Measurements from ENCODE around the gene SPEM1. TPM values are rescaled to one million over a fixed set of nuclear protein-coding genes. Genes with fewer than 3 reads are reported as not detected.

SPEM1 gene
- total RNA-seq, 1 experiment from 2014 or later, result 1.1 TPM

DNA sequence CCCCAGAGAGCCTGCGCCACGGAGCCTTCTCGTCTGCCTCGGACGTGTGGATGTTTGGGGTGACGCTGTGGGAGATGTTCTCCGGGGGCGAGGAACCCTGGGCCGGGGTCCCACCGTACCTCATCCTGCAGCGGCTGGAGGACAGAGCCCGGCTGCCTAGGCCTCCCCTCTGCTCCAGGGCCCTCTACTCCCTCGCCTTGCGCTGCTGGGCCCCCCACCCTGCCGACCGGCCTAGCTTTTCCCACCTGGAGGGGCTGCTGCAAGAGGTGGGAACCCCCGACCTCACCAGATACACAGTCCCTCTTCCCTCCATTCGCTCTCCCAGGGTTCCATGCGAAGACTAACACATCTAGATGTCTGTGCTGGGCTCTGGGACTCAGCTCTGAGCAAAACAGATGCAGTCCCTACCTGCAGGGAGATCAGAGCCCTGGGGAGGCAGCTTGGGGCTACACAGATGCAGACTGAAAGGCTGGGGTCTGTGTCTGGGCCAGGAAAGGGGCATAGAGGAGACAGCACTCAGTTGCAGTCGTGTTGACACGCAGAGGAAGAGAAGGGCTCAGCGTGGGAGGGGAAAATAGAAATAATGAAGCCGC is 35.5 kb upstream of the SPEM1 start:
- H3K9me2 ChIP-seq (ENCODE audit: insufficient read depth), result no peaks in the 10 kb centered on the region
- no peaks in the 10 kb centered on the region for H4K20me1 ChIP-seq (ENCODE audit: insufficient read depth)
- H3K79me2 ChIP-seq (ENCODE audit: low read depth), result 0 out of 2 replicates have a peak, but pooled peaks cover 4% of the 10 kb centered on the region
- no peaks in the 10 kb centered on the region for H3K36me3 ChIP-seq (ENCODE audit: low read depth)
- H3F3A ChIP-seq (ENCODE audit: insufficient read depth, low read depth), result no peaks in the 10 kb centered on the region
- no peak overlapping the region for H2AFZ ChIP-seq
- H3K4me3 ChIP-seq, result no peak overlapping the region
- H3K4me2 ChIP-seq, result no peak overlapping the region
- TF ChIP-seq EZH2 (IDR thresholded peaks at IDR 0.05; ENCODE audit: low read depth), result no peak
- TF ChIP-seq, protein P1, sequence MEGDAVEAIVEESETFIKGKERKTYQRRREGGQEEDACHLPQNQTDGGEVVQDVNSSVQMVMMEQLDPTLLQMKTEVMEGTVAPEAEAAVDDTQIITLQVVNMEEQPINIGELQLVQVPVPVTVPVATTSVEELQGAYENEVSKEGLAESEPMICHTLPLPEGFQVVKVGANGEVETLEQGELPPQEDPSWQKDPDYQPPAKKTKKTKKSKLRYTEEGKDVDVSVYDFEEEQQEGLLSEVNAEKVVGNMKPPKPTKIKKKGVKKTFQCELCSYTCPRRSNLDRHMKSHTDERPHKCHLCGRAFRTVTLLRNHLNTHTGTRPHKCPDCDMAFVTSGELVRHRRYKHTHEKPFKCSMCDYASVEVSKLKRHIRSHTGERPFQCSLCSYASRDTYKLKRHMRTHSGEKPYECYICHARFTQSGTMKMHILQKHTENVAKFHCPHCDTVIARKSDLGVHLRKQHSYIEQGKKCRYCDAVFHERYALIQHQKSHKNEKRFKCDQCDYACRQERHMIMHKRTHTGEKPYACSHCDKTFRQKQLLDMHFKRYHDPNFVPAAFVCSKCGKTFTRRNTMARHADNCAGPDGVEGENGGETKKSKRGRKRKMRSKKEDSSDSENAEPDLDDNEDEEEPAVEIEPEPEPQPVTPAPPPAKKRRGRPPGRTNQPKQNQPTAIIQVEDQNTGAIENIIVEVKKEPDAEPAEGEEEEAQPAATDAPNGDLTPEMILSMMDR (conservative IDR thresholded peaks at IDR 0.05), result no peak
- ChIA-PET POLR2A (ENCODE audit: unreplicated experiment) (interaction anchor here (0.6 kb wide), 1 partner anchor 59 kb away, joined by 3 read pairs; no protein-coding TSS in a partner anchor), CTCF (interaction anchor here (0.6 kb wide), 1 partner anchor 16 kb away, joined by 3 read pairs; no protein-coding TSS in a partner anchor)
- no peaks in the 10 kb centered on the region for H3K9me3 ChIP-seq (ENCODE audit: insufficient read depth, low read depth)
- H3K27ac ChIP-seq, result no peak overlapping the region
- no TSS peak for BruUV-seq (replicated peaks)
- H3K4me1 ChIP-seq (replicated peaks; ENCODE audit: insufficient read depth), result no peaks in the 10 kb centered on the region
- no peak for DNase-seq
- no peaks in the 10 kb centered on the region for H3K27me3 ChIP-seq (ENCODE audit: insufficient read depth, low read depth)
- intact Hi-C loops (cut with micrococcal nuclease; ENCODE audit: unreplicated experiment), result no loop called here

DNA sequence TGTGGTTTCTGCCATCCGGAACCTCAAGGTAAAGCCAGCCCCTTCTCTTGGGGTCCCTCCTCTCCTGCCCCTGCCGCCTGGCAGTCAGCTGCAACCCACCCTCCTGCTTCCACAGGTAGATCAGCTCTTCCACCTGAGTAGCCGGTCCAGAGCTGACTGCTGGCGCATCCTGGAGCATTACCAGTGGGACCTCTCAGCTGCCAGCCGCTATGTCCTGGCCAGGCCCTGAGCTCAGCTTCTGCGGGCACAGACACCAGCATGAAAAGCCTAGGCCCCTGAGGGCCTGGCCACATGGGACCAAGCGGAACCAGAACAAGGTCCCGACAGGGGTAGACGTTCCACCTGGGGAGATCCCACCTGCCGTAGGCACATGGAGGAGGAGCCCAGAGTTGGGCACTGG is 31.3 kb upstream of the SPEM1 start:
- intact Hi-C loops (cut with micrococcal nuclease; ENCODE audit: unreplicated experiment), result no loop called here

DNA sequence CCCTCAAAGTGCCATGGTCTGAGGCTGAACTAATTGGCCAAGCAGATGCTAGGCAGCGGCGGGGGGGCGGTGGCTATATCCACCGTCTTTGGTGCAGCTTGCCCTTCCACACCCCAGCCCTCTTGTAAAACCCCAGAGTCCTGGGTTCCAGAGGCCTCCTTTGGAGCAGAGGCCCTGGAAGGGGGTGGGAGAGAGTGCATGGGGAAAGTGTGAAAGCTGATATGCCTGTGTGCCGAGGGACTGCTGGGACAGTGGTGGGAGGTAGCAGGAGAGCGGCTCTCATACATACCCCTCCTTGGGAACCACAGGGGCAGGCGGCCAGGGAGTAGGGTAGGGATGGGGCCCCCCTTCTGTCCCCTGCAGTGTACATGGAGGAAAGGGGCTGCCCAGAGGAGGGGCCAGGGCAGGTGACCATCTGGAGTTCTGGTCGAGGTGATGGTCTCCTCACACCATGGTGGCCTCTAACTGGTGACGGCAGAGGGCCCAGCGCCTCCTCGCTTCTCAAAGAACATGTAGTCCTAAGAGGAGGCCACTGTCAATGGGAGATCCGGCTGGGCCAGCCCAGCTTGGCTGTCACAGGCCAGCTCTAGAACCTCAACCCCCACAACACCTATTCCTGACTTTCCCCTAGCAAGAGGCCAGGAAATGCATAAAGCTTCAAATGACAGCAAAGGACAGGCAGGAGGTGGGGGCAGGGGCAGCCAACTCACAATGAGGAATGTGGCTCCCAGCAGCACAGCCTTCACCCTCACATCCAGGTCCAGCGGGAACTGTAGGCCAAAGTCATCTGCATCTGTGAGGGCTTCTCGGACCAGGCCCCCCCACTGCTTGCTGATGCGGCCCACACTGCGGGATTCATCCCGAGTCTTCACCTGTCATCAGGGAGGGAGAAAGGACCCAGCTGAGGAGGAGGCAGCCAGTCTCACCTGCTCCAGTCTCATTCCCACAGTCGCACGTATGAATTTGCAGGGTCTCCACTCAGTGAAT is 29.9 kb upstream of the SPEM1 start:
- CTCF ChIA-PET, result no interaction called here
- POLR2A ChIA-PET (ENCODE audit: unreplicated experiment), result interaction anchor here (0.6 kb wide), 1 partner anchor 14 kb away, joined by 7 read pairs; the partner anchor contains the start of gene TMEM256
- H3K4me2 ChIP-seq, result no peak overlapping the region

More for the DNA sequence above, 31.3 kb upstream of the SPEM1 start:
- H3K4me3 ChIP-seq, result no peak overlapping the region
- H3K79me2 ChIP-seq (ENCODE audit: low read depth), result no peaks in the 10 kb centered on the region
- no TSS peak for BruUV-seq (replicated peaks)
- no peaks in the 10 kb centered on the region for H3K27me3 ChIP-seq (ENCODE audit: insufficient read depth, low read depth)
- TF ChIP-seq, protein P1 (conservative IDR thresholded peaks at IDR 0.05), result no peak
- no peak for TF ChIP-seq EZH2 (IDR thresholded peaks at IDR 0.05; ENCODE audit: low read depth)
- H3K4me1 ChIP-seq (replicated peaks; ENCODE audit: insufficient read depth), result no peaks in the 10 kb centered on the region
- H3F3A ChIP-seq (ENCODE audit: insufficient read depth, low read depth), result no peaks in the 10 kb centered on the region
- no peaks in the 10 kb centered on the region for H3K9me2 ChIP-seq (ENCODE audit: insufficient read depth)
- no peak overlapping the region for H3K27ac ChIP-seq
- no peak for DNase-seq
- H3K9me3 ChIP-seq (ENCODE audit: insufficient read depth, low read depth), result no peaks in the 10 kb centered on the region
- ChIA-PET POLR2A (ENCODE audit: unreplicated experiment) (interaction anchor here (0.7 to 1.4 kb wide), 3 partner anchors 12 to 46 kb away, joined by 4 to 10 read pairs (median 6); partner anchors contain the start of genes TMEM102 and TMEM256), CTCF (no interaction called here)
- H3K4me2 ChIP-seq, result no peak overlapping the region
- H2AFZ ChIP-seq, result no peak overlapping the region
- H4K20me1 ChIP-seq (ENCODE audit: insufficient read depth), result no peaks in the 10 kb centered on the region
- no peaks in the 10 kb centered on the region for H3K36me3 ChIP-seq (ENCODE audit: low read depth)

More for the DNA sequence above, 29.9 kb upstream of the SPEM1 start:
- TF ChIP-seq, protein P1 (conservative IDR thresholded peaks at IDR 0.05), result no peak
- no peak for TF ChIP-seq EZH2 (IDR thresholded peaks at IDR 0.05; ENCODE audit: low read depth)
- no peaks in the 10 kb centered on the region for H3K9me2 ChIP-seq (ENCODE audit: insufficient read depth)
- no peaks in the 10 kb centered on the region for H3K79me2 ChIP-seq (ENCODE audit: low read depth)
- no peaks in the 10 kb centered on the region for H3K9me3 ChIP-seq (ENCODE audit: insufficient read depth, low read depth)
- no peaks in the 10 kb centered on the region for H3K27me3 ChIP-seq (ENCODE audit: insufficient read depth, low read depth)
- H3K27ac ChIP-seq, result no peak overlapping the region
- no TSS peak for BruUV-seq (replicated peaks)
- H3K4me1 ChIP-seq (replicated peaks; ENCODE audit: insufficient read depth), result 0 out of 2 replicates have a peak, but pooled peaks cover 3% of the 10 kb centered on the region
- no peak overlapping the region for H3K4me3 ChIP-seq
- DNase-seq, result no peak
- intact Hi-C loops (cut with micrococcal nuclease; ENCODE audit: unreplicated experiment), result no loop called here
- H3K36me3 ChIP-seq (ENCODE audit: low read depth), result no peaks in the 10 kb centered on the region
- H3F3A ChIP-seq (ENCODE audit: insufficient read depth, low read depth), result peaks cover 4% of the 10 kb centered on the region; the same call in 1 of the 2 replicates
- no peaks in the 10 kb centered on the region for H4K20me1 ChIP-seq (ENCODE audit: insufficient read depth)
- H2AFZ ChIP-seq, result no peak overlapping the region

Measured in PC-9 (cell line).